Measurements from ENCODE around the gene BCAS4. TPM values are rescaled to one million over a fixed set of nuclear protein-coding genes. Genes with fewer than 3 reads are reported as not detected.
A peak's percentile ranks its signal among the peaks of the same experiment; 100 is the strongest.
"Not testable (repeated sequence)": the region's sequence is repeated elsewhere in the genome, so short reads cannot be mapped to it uniquely, and the experiment has no call there.

BCAS4 gene
- total RNA-seq, 2 donors from 2014 or later: 2.1 to 2.7 TPM

DNA sequence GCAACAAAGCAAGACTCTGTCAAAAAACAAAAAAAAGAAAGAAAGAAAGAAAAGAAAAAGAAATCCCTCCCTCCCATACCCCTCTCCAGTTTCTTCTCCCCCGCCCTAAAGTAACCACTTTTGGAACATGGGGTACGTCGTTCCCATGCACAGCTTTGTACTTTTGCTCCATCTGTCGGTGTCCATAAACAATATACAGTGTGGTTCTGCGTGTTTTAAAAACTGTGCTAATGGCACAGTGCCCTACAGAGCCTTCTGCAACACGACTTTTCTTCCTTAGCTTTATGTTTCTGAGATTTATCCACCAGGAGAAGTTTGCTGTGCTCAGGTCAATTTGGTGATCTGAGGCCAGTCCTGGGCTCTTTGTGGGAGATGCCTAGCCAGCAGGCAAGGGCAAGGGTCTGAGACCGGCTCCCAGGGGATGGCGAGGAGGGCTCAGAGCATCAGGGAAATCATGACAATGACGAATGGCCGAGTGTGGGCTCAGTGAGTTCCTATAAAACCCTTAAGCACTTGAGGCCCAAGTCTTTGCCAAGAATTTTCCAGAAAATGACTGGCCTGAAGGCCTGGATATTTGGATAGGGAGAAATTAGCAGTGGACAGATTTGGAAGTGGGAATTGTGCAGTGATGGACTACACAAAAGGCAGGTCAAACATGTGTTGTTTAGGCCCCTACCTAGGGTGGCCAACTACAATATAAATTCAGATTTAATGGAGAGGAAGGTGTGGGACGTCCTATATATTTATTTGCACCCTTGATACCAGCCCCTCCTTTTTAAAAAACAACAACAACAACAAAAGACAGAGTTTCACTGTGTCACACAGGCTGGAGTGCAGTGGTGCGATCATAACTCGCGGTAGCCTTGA is 1.9 kb upstream of the BCAS4 start:
- intact Hi-C loops (cut with DNase I): loop anchor here in 1 of 2 donors (5.0 kb wide), 1 partner anchor 129 kb away; no protein-coding TSS in a partner anchor
- DNase-seq (ENCODE audit: low spot score): peak; percentile 61

DNA sequence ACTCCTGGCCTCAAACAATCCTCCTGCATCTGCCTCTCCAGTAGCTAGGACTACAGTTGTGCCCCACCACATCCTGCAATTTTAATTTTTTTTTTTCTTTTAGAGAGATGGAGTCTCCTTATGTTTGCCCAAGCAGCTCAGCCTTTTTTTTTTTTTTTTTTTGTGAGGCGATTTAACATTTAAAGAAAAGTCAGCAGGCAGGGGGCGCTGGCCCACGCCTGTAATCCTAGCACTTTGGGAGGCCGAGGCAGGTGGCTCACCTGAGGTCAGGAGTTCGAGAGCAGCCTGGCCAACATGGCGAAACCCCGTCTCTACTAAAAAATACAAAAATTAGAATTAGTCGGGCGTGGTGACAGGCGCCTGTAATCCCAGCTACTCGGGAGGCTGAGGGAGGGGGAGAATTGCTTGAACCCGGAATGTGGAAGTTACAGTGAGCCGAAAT is 1.3 kb upstream of the BCAS4 start:
- DNase-seq (ENCODE audit: low spot score): peak; percentile 38
- intact Hi-C loops (cut with DNase I): loop anchor here in 1 of 2 donors (5.0 kb wide), 1 partner anchor 129 kb away; no protein-coding TSS in a partner anchor

DNA sequence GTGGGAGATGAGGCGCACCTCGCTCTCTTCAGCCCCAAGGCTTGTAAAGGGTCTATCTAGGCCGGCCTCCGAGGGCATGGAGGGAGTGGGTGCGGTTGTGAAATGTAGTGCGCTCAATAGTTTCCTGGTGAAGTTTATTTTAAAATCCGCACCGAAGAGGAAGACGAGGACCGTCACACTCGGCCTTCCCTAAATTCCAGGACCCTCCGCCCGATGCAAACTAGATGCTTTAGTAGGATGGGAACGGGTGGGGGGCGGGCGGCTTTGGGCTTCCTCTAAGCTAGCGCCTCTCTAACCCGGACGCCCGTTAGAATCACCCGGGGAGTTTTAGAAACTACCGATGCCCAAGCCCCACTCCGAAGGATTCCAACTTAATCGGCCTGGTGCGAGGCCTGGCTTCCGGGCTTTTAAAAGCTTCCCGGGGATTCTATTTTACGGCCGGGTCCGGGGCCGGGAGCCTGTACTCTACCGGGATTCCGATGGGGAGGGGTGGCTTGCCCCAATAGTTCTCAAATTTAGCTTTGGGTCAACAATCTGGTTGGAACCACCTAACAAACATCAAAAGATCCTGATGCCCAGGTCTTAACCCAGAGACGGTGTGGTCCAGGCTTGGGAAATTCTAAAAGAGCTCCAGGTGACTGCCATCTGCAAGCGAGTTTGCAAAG is 548 bp upstream of the BCAS4 start:
- intact Hi-C loops (cut with DNase I): loop anchor here in 1 of 2 donors (5.0 kb wide), 1 partner anchor 128 kb away; no protein-coding TSS in a partner anchor
- DNase-seq (ENCODE audit: low spot score): peak; percentile 36

DNA sequence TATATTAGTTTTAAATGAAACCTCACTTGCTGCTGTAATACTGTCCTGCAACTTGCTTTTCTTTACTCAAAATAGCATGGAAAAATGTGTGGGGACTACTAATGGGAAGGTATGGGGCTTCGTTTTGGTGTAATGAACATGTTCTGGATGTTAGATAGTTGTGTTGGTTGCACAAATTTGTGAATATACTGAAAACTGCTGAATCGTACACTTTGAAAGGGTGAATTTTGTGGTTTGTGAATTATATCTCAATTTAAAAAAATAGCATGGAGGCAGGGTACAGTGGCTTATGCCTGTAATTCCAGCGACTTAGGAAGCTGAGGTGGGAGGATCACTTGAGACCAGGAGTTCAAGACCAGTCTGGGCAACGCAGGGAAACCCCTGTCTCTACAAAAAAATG is 2.3 kb downstream of the BCAS4 start:
- no peak for DNase-seq (ENCODE audit: low spot score)
- intact Hi-C loops (cut with DNase I): no loop called here

GRCh38 chr20:50798650-50799049 is 3.8 kb downstream of the BCAS4 start:
- intact Hi-C loops (cut with DNase I): no loop called here
- peak; percentile 54 for DNase-seq (ENCODE audit: low spot score)

GRCh38 chr20:50799176-50799889 is 4.5 kb downstream of the BCAS4 start:
- intact Hi-C loops (cut with DNase I): no loop called here
- DNase-seq (ENCODE audit: low spot score): peak; percentile 34

DNA sequence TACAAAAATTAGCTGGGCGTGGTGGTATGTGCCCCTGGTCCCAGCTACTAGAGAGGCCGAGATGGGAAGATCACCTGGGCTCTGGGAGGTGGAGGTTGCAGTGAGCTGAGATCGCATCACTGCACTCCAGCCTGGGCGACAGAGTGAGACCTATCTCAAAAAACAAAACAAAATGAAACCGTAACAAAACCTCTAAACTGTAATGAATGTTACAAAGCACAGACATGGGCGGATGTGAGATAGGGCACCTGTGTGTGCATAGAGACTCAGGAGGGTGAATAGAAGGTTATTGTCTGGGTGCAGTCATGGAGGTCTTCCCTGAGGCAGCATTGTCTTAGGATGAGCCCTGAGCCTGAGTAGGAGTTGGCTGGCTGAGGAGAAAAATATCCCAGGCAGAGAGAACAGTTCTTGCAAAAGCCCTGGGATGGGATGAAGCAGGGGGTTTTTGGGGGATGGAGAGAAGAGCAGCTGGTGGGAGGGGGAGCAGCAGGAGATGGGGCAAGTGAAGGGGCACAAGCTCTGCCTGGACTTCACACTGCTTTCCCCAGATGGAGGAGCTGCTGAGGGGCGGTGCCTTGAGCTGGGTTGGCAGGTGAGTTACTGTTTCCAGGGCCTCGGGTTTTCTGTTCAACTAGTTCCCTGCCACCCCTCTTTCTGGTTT is 5.2 kb downstream of the BCAS4 start:
- peak; percentile 26 for DNase-seq (ENCODE audit: low spot score)
- intact Hi-C loops (cut with DNase I): no loop called here

DNA sequence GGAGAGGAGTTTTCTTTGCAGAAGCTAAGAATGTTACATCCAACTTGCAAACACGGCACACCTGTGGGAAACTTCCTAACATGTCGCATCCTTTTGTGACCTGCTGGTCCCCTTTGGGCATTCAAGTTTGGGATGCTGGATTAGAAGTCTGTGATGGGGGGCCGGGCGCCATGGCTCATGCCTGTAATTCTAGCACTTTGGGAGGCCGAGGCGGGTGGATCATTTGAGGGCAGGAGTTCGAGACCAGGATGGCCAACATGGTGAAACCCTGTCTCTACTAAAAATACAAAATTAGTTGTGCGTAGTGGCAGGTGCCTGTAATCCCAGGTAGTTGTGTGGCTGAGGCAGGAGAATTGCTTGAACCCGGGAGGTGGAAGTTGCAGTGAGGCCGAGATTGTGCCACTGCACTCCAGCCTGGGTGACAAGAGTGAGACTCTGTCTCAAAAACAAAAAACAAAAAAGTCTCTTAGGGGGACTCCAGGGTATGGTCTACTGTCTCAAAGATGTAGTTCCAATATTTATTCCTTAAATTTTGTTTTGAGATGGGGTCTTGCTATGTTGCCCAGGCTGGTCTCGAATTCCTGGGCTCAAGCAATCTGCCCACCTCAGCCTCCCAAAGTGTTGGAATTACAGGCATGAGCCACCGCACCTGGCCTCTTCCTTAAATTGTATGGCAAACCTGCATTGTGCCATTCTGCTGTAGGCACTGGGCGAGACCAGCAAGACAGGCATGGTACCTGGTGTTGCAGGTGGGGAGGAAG is 6.3 kb downstream of the BCAS4 start:
- peak; percentile 70 for DNase-seq (ENCODE audit: low spot score)
- intact Hi-C loops (cut with DNase I): not testable (repeated sequence)

DNA sequence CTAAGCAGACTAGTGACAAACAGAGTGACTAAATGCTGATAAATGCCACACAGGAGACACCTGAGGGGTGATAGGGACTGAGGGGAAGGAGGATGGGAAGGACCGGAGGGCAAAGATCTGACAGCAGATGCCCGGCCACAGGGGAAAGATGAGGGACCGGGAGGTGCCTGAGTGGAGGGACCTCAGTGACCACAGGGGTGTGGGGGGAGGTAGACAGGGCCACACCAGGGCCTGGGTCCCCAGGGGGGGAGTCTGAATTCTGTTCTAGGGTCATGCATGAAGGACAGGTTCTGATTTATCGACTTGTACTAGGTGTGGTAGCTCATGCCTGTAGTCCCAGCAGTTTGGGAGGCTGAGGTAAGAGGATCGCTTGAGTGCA is 6.9 kb downstream of the BCAS4 start:
- peak; percentile 9 for DNase-seq (ENCODE audit: low spot score)
- intact Hi-C loops (cut with DNase I): no loop called here

DNA sequence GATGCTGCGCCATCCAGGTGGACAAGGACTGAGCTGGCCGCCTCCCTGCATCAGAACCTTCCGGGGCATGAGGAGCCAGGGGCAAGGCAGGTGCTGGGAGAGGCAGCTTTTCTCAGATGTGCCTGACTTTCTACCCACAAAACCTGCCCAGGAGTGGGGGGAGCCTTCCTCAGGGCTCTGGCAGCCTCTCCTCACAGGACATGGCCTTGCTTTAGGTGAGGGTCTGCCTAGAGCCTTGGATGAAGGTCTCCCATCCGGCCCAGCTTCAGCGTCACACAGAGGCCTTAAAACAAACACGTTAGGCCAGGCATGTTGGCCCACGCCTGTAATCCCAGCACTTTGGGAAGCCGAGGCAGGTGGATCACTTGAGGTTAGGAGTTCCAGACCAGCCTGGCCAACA is 7.4 kb downstream of the BCAS4 start:
- peak; percentile 78 for DNase-seq (ENCODE audit: low spot score)
- intact Hi-C loops (cut with DNase I): no loop called here

DNA sequence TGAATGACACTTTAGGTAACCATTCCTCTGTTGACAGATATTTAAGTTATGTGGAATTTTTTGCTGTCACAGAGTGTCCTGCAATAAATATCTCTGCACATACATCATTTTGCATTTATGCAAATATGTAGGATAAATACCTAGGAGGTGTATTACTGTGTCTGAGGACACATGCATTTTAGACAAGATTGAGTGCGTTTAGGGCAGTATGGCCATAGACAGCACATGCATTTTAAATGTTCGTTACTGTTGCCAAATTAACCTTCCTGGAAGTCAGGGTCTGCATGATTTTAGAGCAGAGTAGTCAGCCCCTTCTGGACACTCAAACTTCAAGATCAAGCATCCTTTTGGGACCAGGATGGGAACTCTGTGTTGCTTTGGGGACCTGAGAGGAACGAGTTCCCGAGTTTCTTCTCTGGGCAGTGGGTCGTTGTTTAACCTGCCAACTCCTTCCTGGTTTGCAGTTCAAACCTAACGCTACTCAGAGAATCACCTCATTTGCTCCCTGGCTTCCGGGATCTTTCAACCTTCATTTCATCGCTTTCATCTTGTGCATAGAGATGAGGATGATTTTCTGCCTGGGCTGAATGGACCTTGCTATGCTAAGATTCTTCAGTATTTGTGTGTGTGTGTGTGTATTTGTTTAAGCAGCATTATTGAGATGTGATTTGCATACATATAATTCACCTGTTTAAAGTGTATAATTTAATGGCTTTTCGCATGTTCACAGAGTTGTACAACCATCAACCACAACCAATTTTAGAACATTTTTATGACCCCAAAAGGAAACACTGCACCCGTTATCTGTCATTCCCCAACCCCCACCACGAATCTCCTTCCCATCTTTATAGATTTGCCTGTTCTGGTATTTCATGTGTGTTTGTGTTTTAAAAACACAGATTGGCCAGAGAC is 9.8 kb downstream of the BCAS4 start:
- intact Hi-C loops (cut with DNase I): no loop called here
- DNase-seq (ENCODE audit: low spot score): no peak

DNA sequence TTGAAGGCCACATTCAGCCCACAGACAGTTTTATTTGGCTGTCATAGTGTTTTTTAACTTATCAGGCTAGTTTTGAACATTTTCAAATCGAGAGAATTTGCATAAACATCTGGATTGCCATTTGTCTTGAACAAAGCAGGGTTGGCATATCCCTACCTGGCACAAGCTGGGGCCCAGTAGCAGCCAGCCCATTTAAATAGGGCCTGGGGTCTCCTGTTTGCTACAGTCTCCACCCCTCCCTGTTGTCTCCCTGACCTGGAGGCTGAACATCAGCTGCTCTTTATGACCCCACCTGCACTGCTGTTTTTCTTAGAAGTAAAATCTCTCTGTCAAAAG is 10.5 kb downstream of the BCAS4 start:
- DNase-seq (ENCODE audit: low spot score): no peak
- intact Hi-C loops (cut with DNase I): no loop called here

DNA sequence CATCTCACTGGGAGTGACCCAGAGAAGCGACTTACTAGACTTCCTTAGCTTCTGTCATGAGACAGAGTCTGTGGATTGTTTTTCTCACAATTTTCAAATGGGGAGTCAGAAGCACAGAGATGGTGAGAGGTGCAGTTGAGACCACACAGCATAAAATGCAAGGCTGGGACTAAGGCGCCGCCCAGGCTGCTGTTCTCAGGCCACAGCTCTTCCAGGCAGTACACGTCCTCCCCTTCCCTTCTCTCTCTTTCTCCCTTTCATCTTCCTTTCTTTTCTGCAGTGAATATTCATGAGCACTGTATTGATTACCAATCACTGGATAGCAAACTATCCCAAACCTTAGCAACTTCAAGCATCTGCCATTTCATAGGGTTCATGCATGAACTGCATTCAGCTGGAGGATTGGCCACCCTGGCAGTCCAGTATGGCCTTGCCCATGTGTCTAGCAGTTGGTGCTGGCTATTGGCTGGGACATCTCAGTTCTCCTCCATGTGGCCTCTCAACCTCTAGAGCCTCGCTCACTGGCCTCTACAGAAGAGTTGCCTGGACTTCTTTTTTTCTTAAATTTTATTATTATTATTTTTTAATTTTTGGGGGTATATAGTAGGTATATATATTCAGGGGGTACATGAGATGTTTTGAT is 11.4 kb downstream of the BCAS4 start:
- no peak for DNase-seq (ENCODE audit: low spot score)
- intact Hi-C loops (cut with DNase I): no loop called here

- intact Hi-C loops (cut with DNase I): no loop called here
- no peak for DNase-seq (ENCODE audit: low spot score)
These were observed 15.2 kb downstream of the BCAS4 start for GRCh38 chr20:50810063-50810462.

GRCh38 chr20:50810842-50811241 is 16.0 kb downstream of the BCAS4 start:
- intact Hi-C loops (cut with DNase I): no loop called here

DNA sequence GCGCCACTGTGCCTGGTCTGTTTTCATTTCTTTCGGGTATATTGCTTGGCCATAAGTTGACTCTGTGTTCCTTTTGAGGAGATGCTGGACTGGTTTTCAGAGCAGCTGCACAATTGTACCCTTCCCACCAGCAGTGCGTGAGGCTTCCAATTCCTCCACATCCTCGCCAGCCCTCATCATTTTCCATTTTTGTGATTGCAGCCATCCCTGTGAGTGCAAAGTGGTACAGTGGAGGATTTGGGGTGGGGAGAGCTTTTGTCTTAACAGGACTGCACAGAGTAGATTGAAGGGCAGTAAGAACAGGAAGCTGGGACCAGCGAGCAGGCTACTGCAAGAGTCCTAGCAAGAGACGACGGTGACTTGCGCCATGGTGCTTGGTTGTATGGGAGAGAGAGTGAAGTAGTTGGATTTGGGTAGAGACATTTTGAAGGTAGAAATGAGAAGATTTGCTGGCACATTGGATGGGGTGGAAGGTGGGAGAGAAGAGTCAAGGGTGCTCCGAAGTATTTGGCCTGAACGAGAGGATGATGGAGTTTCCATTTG is 18.3 kb downstream of the BCAS4 start:
- DNase-seq (ENCODE audit: low spot score): no peak
- intact Hi-C loops (cut with DNase I): no loop called here

More at GRCh38 chr20:50810842-50811241, 16.0 kb downstream of the BCAS4 start:
- DNase-seq (ENCODE audit: low spot score): no peak

DNA sequence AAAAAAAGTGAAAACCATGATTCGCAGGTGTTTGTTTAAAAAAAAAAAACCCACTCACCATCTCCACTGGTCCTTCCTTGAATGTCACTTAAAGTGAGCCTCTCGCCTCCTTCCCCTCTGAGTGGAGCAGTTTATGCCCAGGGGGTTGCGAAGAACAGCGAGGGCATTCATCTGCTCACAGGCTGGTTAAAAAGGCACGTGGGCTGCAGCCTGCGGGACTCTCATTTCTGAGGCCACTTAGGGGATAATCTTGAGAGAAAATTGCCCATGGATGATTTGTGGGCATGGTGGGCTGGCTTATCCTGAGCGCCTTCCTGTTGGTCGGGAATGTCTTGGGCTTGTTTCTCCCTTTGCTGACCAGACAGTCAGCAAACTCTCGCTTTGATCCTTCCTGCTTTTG is 18.9 kb downstream of the BCAS4 start:
- DNase-seq (ENCODE audit: low spot score): no peak
- intact Hi-C loops (cut with DNase I): no loop called here
